ENCODE measurements around the gene THY1. TPM values are rescaled to one million over a fixed set of nuclear protein-coding genes. Genes with fewer than 3 reads are reported as not detected.
"Not testable (repeated sequence)": the region's sequence is repeated elsewhere in the genome, so short reads cannot be mapped to it uniquely, and the experiment has no call there.

Gene THY1
- total RNA-seq, 1 donor from 2014 or later = 75.4 TPM

GRCh38 chr11:119468511-119468910 is 45.5 kb upstream of the THY1 start:
- H3K36me3 Mint-ChIP-seq (ENCODE audit: low read depth) = peaks cover 7% of the 10 kb centered on the region
- H3K27ac Mint-ChIP-seq (ENCODE audit: unreplicated experiment) = no peak overlapping the region
- H3K4me1 Mint-ChIP-seq = peaks cover 7% of the 10 kb centered on the region
- H3K27me3 Mint-ChIP-seq (ENCODE audit: low read depth) = peaks cover 10% of the 10 kb centered on the region
- TF ChIP-seq, protein P1, sequence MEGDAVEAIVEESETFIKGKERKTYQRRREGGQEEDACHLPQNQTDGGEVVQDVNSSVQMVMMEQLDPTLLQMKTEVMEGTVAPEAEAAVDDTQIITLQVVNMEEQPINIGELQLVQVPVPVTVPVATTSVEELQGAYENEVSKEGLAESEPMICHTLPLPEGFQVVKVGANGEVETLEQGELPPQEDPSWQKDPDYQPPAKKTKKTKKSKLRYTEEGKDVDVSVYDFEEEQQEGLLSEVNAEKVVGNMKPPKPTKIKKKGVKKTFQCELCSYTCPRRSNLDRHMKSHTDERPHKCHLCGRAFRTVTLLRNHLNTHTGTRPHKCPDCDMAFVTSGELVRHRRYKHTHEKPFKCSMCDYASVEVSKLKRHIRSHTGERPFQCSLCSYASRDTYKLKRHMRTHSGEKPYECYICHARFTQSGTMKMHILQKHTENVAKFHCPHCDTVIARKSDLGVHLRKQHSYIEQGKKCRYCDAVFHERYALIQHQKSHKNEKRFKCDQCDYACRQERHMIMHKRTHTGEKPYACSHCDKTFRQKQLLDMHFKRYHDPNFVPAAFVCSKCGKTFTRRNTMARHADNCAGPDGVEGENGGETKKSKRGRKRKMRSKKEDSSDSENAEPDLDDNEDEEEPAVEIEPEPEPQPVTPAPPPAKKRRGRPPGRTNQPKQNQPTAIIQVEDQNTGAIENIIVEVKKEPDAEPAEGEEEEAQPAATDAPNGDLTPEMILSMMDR (conservative IDR thresholded peaks at IDR 0.05) = no peak
- H3K9me3 Mint-ChIP-seq = peaks cover 6% of the 10 kb centered on the region
- H3K4me3 Mint-ChIP-seq = no peak overlapping the region
- DNase-seq (ENCODE audit: low read depth, low spot score) = no peak

DNA sequence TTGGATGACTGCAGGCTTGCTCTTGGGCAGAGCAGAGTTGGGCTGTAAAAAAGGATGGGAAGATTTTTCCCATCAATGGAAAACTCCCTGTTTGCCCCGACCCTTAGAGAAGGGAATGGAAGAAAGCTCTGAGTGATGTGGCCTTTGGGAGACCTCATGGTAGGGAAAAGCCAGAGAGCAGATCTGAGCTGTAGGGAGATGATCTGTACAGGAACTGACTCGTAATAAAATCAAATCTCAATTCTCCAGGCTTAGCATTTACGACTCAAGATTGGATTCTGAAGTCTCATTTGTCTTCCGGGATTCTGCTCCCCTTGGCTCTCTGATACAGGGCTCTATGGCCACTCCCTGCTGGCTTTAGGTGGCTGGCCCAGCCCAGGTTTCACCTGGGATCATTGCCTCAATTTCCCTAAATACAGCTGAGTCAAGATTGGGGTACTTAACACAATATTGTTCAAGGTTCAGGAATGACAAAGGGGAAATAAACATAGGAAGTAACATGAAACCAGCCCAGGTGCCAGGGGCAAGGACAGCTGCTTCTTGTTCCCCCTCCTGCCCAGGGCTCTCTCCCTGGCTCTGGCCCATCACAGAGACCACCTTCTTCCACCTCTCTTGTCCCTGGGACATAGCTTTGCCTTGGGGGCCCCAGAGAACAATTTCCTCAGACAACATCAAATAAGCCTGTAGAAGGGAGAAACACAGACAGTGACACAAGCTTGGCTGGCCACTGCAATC is 38.4 kb upstream of the THY1 start:
- H3K4me3 Mint-ChIP-seq = no peak overlapping the region
- peaks cover 3% of the 10 kb centered on the region for H3K9me3 Mint-ChIP-seq
- no peak overlapping the region for H3K27ac Mint-ChIP-seq (ENCODE audit: unreplicated experiment)
- DNase-seq (ENCODE audit: low read depth, low spot score) = no peak
- H3K4me1 Mint-ChIP-seq = no peaks in the 10 kb centered on the region
- peaks cover 13% of the 10 kb centered on the region for H3K27me3 Mint-ChIP-seq (ENCODE audit: low read depth)
- H3K36me3 Mint-ChIP-seq (ENCODE audit: low read depth) = no peaks in the 10 kb centered on the region
- TF ChIP-seq, protein P1 (conservative IDR thresholded peaks at IDR 0.05) = no peak

DNA sequence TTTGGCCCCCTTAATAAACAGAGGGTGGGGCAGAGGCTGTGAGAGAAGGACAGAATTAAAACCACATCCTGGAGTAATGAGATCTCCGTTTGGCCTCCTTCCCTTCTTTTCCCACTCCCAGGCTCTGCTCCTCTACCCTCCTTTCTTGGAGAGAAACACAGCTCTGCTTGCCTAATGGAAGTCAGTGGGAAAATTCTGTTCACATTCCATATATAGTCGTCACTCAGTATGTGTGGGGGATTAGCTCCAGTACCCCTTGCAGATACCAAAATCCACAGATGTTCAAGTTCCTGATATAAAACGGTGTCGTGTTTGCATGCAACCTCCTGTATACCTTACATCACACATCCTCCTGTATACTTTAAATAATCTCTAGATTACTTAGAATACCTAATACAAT is 37.6 kb upstream of the THY1 start:
- Mint-ChIP-seq H3K27ac (ENCODE audit: unreplicated experiment) (no peak overlapping the region), H3K36me3 (ENCODE audit: low read depth) (no peaks in the 10 kb centered on the region), H3K4me1 (peaks cover 4% of the 10 kb centered on the region), H3K27me3 (ENCODE audit: low read depth) (peaks cover 13% of the 10 kb centered on the region), H3K9me3 (no peaks in the 10 kb centered on the region), H3K4me3 (no peak overlapping the region)
- TF ChIP-seq, protein P1 (conservative IDR thresholded peaks at IDR 0.05) = no peak
- DNase-seq (ENCODE audit: low read depth, low spot score) = no peak

DNA sequence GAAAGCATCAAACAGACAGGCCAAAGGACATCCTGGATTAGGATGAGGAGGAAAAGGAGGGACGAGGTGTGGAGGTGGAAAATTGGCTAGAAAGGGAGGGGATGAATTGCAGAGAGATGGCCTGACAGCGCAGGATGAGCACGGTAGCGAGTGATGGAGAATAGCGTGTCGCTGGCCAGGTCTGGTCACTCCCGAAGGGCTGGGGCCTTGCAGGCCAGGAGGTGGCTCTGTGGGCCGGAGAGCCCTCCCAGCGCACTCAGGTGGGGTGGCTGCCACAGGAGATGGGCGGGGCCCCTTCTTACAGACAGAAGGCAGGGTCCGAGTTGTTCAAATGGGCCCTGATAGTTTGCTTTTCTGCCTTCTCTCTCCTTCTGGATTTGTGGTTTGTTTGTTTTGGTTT is 37.1 kb upstream of the THY1 start:
- Mint-ChIP-seq H3K27me3 (ENCODE audit: low read depth) (peaks cover 13% of the 10 kb centered on the region), H3K9me3 (no peaks in the 10 kb centered on the region), H3K36me3 (ENCODE audit: low read depth) (no peaks in the 10 kb centered on the region), H3K27ac (ENCODE audit: unreplicated experiment) (no peak overlapping the region), H3K4me3 (no peak overlapping the region), H3K4me1 (peaks cover 8% of the 10 kb centered on the region)
- TF ChIP-seq, protein P1 (conservative IDR thresholded peaks at IDR 0.05) = no peak
- DNase-seq (ENCODE audit: low read depth, low spot score) = no peak

- H3K4me1 Mint-ChIP-seq = peaks cover 9% of the 10 kb centered on the region
- H3K9me3 Mint-ChIP-seq = no peaks in the 10 kb centered on the region
- no peak overlapping the region for H3K4me3 Mint-ChIP-seq
- H3K36me3 Mint-ChIP-seq (ENCODE audit: low read depth) = no peaks in the 10 kb centered on the region
- peaks cover 7% of the 10 kb centered on the region for H3K27me3 Mint-ChIP-seq (ENCODE audit: low read depth)
- no peak for DNase-seq (ENCODE audit: low read depth, low spot score)
- TF ChIP-seq, protein P1 (conservative IDR thresholded peaks at IDR 0.05) = no peak
- H3K27ac Mint-ChIP-seq (ENCODE audit: unreplicated experiment) = no peak overlapping the region
These were observed 36.5 kb upstream of the THY1 start for GRCh38 chr11:119459293-119459976.

- H3K27me3 Mint-ChIP-seq (ENCODE audit: low read depth); H3K9me3 Mint-ChIP-seq; H3K36me3 Mint-ChIP-seq (ENCODE audit: low read depth); DNase-seq (ENCODE audit: low read depth, low spot score); H3K4me3 Mint-ChIP-seq; H3K27ac Mint-ChIP-seq (ENCODE audit: unreplicated experiment); H3K4me1 Mint-ChIP-seq: not testable (repeated sequence)
These were observed 32.7 kb upstream of the THY1 start for GRCh38 chr11:119455708-119456107.

DNA sequence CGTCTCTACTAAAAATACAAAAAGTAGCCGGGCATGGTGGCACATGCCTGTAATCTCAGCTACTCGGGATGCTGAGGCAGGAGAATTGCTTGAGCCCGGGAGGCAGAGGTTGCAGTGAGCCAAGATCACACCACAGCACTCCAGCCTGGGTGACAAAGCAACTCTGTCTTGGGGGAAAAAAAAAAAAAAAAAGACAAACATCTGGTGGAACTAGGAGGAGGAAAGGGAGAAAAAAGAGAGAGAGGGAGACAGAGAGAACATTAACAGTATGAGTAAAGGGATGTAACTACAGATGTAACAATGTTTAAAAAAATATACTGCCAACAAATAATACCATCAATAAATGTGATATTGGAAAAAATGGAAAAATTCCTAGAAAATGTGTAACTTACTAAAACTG is 32.3 kb upstream of the THY1 start:
- not testable (repeated sequence) for H3K4me1 Mint-ChIP-seq; H3K27ac Mint-ChIP-seq (ENCODE audit: unreplicated experiment)

More for the DNA sequence above, 32.3 kb upstream of the THY1 start:
- H3K36me3 Mint-ChIP-seq (ENCODE audit: low read depth); DNase-seq (ENCODE audit: low read depth, low spot score); H3K4me3 Mint-ChIP-seq; H3K27me3 Mint-ChIP-seq (ENCODE audit: low read depth); H3K9me3 Mint-ChIP-seq: not testable (repeated sequence)
